HS-5 (cell line): ENCODE data around the gene DTNA.
"Not testable (repeated sequence)": the region's sequence is repeated elsewhere in the genome, so short reads cannot be mapped to it uniquely, and the experiment has no call there.

Experiments used
- DNase-seq: peaks from one replicate; pipeline ENCODE4 v3.0.0-alpha.2; 2012; ENCODE audit warnings: low read depth

DTNA gene

GRCh38 chr18:34906985-34907384, 196.9 kb downstream of the DTNA start:
- not testable (repeated sequence) for DNase-seq

GRCh38 chr18:34909637-34910364, 199.7 kb downstream of the DTNA start:
- DNase-seq = no peak

GRCh38 chr18:34911081-34911480, 201.0 kb downstream of the DTNA start:
- no peak for DNase-seq

GRCh38 chr18:34911661-34912384, 201.7 kb downstream of the DTNA start:
- DNase-seq = peak; percentile 63

GRCh38 chr18:34913837-34914661, 204.0 kb downstream of the DTNA start:
- DNase-seq = no peak

- no peak for DNase-seq
These were observed 204.9 kb downstream of the DTNA start for GRCh38 chr18:34915046-34915445.

- DNase-seq = not testable (repeated sequence)
These were observed 206.4 kb downstream of the DTNA start for GRCh38 chr18:34916539-34916938.

GRCh38 chr18:34918856-34919255, 208.8 kb downstream of the DTNA start:
- no peak for DNase-seq

GRCh38 chr18:34921226-34921625, 211.1 kb downstream of the DTNA start:
- DNase-seq = no peak

GRCh38 chr18:34921811-34922385, 211.8 kb downstream of the DTNA start:
- DNase-seq = no peak

- DNase-seq = not testable (repeated sequence)
These were observed 212.5 kb downstream of the DTNA start for GRCh38 chr18:34922594-34922993.

- no peak for DNase-seq
These were observed 213.8 kb downstream of the DTNA start for GRCh38 chr18:34923911-34924310.

- no peak for DNase-seq
These were observed 216.6 kb downstream of the DTNA start for GRCh38 chr18:34926683-34927082.

- DNase-seq = no peak
These were observed 218.1 kb downstream of the DTNA start for GRCh38 chr18:34928088-34928753.

- DNase-seq = no peak
These were observed 218.7 kb downstream of the DTNA start for GRCh38 chr18:34928754-34929335.

GRCh38 chr18:34929336-34929780, 219.3 kb downstream of the DTNA start:
- DNase-seq = peak; percentile 73

- no peak for DNase-seq
These were observed 222.3 kb downstream of the DTNA start for GRCh38 chr18:34932363-34932762.

- DNase-seq = no peak
These were observed 222.8 kb downstream of the DTNA start for GRCh38 chr18:34932792-34933466.

- no peak for DNase-seq
These were observed 224.0 kb downstream of the DTNA start for GRCh38 chr18:34933909-34934661.

- DNase-seq = no peak
These were observed 226.7 kb downstream of the DTNA start for GRCh38 chr18:34936772-34937171.
